ENCODE measurements around the gene DNAJC28.

GRCh38 chr21:33512481-33512880, 21.0 kb upstream of the DNAJC28 start:
- TF ChIP-seq ZNF280C (tag by site-specific recombination; IDR thresholded peaks at IDR 0.05) (no peak), ZFP3 (tag by site-specific recombination; IDR thresholded peaks at IDR 0.05; ENCODE audit: low read depth) (no peak), CTCF (tag by site-specific recombination; IDR thresholded peaks at IDR 0.05) (no peak), ZFP41 (tag by site-specific recombination; IDR thresholded peaks at IDR 0.05; ENCODE audit: borderline replicate concordance) (no peak), BCL11B (tag by site-specific recombination; IDR thresholded peaks at IDR 0.05; ENCODE audit: low read depth) (no peak), ZNF302 (tag by site-specific recombination; IDR thresholded peaks at IDR 0.05; ENCODE audit: low read depth) (no peak), ZNF600 (tag by site-specific recombination; IDR thresholded peaks at IDR 0.05) (no peak), PBX3 (CRISPR knock-in tag; IDR thresholded peaks at IDR 0.05) (no peak), ZNF785 (tag by site-specific recombination; IDR thresholded peaks at IDR 0.05) (no peak), SCRT1 (tag by site-specific recombination; IDR thresholded peaks at IDR 0.05; ENCODE audit: borderline replicate concordance) (no peak), ZNF18 (tag by site-specific recombination; IDR thresholded peaks at IDR 0.05) (no peak), ZNF391 (tag by site-specific recombination; IDR thresholded peaks at IDR 0.05; ENCODE audit: borderline replicate concordance, low read depth) (no peak), PATZ1 (tag by site-specific recombination; IDR thresholded peaks at IDR 0.05) (no peak)
